Erythroblast (primary cell): Measurements from ENCODE around the gene KCNMB2.
"Not testable (repeated sequence)": the region's sequence is repeated elsewhere in the genome, so short reads cannot be mapped to it uniquely, and the experiment has no call there.

ENCODE experiments used
- GATA1 ChIP-seq: IDR thresholded peaks from 2 replicates; pipeline ENCODE4 v1.6.1; 2011; ENCODE audit warnings: low read depth, mild to moderate bottlenecking, control low read depth, low read length, moderate library complexity
- POLR2A ChIP-seq: IDR thresholded peaks from 2 replicates; pipeline ENCODE4 v1.6.1; 2011; ENCODE audit warnings: mild to moderate bottlenecking, low read length

DNA sequence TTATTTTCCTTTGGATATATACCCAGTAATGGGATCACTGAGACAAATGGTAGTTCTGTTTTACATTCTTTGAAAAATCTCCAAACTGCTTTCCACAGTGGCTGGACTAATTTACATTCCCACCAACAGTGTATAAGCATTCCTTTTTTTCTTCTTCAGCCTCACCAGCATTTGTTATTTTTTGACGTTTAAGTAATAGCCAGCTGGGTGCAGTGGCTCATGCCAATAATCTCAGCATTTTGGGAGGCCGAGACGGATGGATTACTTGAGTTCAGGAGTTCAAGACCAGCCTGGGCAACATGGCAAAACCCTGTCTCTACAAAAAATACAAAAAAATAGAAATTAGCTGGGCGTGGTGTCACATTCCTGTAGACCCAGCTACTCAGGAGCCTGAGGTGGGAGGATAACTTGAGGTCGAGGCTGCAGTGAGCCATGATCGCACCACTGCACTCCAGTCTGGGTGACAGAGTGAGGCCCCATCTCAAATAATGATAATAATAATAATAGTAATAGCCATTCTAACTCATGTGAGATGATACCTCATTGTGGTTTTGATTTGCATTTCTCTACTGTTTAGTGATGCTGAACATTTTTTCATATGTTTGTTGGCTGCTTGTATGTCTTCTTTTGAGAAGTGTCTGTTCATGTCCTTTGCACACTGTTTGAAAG lies 21.0 kb upstream of the KCNMB2 start:
- not testable (repeated sequence) for TF ChIP-seq POLR2A, GATA1
